SU-DHL-6 (cell line): ENCODE results near the gene GNS.

ENCODE experiments used
- H2AFZ ChIP-seq: fragments of 200-600 bp; sonication (generic); 2 replicates; pipeline ENCODE4 v1.6.1; 2014; ENCODE audit warnings: low read depth, mild to moderate bottlenecking, moderate library complexity, mixed read lengths, antibody characterized with exemption, low read length; ENCODE audit not compliant: severe bottlenecking
- H3F3A ChIP-seq: fragments of 200-600 bp; shearing (Covaris generic); 2 replicates; pipeline ENCODE4 v1.6.0; 2016; ENCODE audit warnings: antibody characterized with exemption, mild to moderate bottlenecking; ENCODE audit not compliant: insufficient read depth
- H3K27ac ChIP-seq: fragments of 200-600 bp; sonication (generic); 2 replicates; pipeline ENCODE4 v1.5.1; 2016; ENCODE audit warnings: low read depth, mild to moderate bottlenecking, low read length, moderate library complexity, mixed read lengths
- H3K27me3 ChIP-seq: fragments of 200-600 bp; sonication (generic), shearing (Covaris generic); 2 replicates; pipeline ENCODE4 v1.6.0; 2014; ENCODE audit warnings: mild to moderate bottlenecking, low read length
- H3K36me3 ChIP-seq: fragments of 200-600 bp; sonication (generic); 2 replicates; pipeline ENCODE4 v1.6.1; 2014; ENCODE audit warnings: mild to moderate bottlenecking, low read length, mixed read lengths
- H3K4me2 ChIP-seq: fragments of 300-600, 200-600 bp; shearing (Covaris generic), sonication (generic); 2 replicates; pipeline ENCODE4 v1.6.0; 2014; ENCODE audit warnings: low read length, low read depth, mild to moderate bottlenecking; ENCODE audit not compliant: poor library complexity, severe bottlenecking
- H3K4me3 ChIP-seq: fragments of 200-600 bp; sonication (generic); 2 replicates; pipeline ENCODE4 v1.5.1; 2014; ENCODE audit warnings: antibody characterized with exemption, low read length, mild to moderate bottlenecking, mixed read lengths; ENCODE audit not compliant: insufficient read depth, poor library complexity, severe bottlenecking
- H3K79me2 ChIP-seq: fragments of 200-600 bp; sonication (generic); 2 replicates; pipeline ENCODE4 v1.6.1; 2014; ENCODE audit warnings: mild to moderate bottlenecking, low read length, moderate library complexity; ENCODE audit not compliant: insufficient read depth
- H3K9ac ChIP-seq: fragments of 200-600 bp; sonication (generic); 2 replicates; pipeline ENCODE4 v1.7.0; 2014; ENCODE audit warnings: mild to moderate bottlenecking, low read length
- H3K9me2 ChIP-seq: fragments of 200-600 bp; sonication (generic); replicated peaks from 2 replicates; pipeline ENCODE4 v1.6.1; 2014; ENCODE audit warnings: low read length; ENCODE audit not compliant: insufficient read depth
- H3K9me3 ChIP-seq: fragments of 200-600 bp; sonication (generic); 2 replicates; pipeline ENCODE4 v1.6.1; 2014; ENCODE audit warnings: low read length, mixed read lengths; ENCODE audit not compliant: insufficient read depth
- H4K20me1 ChIP-seq: fragments of 200-600 bp; sonication (generic); 2 replicates; pipeline ENCODE4 v1.6.1; 2014; ENCODE audit warnings: low read depth, mild to moderate bottlenecking, antibody characterized with exemption, low read length, moderate library complexity, mixed read lengths
- CTCF ChIP-seq: fragments of 200-600 bp; sonication (generic); IDR thresholded peaks from one replicate; pipeline ENCODE4 v1.5.1; 2017; ENCODE audit warnings: antibody characterized with exemption, mild to moderate bottlenecking, low read length, moderate library complexity; ENCODE audit not compliant: insufficient read depth, poor library complexity, severe bottlenecking
- EZH2phosphoT487 ChIP-seq: fragments of 200-600 bp; sonication (generic), shearing (Covaris generic); conservative IDR thresholded peaks from 2 replicates; pipeline ENCODE4 v1.6.1; 2018; ENCODE audit warnings: mild to moderate bottlenecking, antibody characterized with exemption, low read length, moderate library complexity, mixed read lengths

GNS gene

DNA sequence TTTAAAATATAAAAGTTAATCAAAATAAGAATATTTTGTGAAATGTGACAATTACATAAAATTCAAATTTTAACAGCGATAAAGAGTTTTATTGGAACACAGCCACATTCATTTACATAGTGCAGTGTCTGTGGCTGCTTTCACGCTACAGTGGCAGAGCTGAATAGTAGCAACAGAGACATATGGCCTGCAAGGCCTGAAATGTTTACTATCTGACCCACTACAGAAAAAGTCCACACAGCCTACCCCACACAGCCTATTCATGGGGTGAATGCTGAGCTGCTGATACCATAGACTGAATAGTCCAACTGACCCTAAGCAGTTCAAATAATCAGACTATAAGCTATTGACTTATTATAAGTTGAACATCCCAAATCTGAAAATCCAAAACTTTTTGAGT lies 13.2 kb downstream of the GNS start:
- Histone ChIP-seq H3K4me3 (no peak overlapping the region), H3K27ac (no peak overlapping the region), H3K4me2 (no peak overlapping the region), H3K36me3 (peaks cover 11% of the 10 kb centered on the region; the same call in 1 of the 2 replicates), H3K79me2 (no peaks in the 10 kb centered on the region), H4K20me1 (no peaks in the 10 kb centered on the region), H3K9me2 (no peaks in the 10 kb centered on the region), H3K27me3 (no peaks in the 10 kb centered on the region), H3K9ac (no peak overlapping the region), H3F3A (no peaks in the 10 kb centered on the region), H3K9me3 (no peaks in the 10 kb centered on the region), H2AFZ (no peak overlapping the region)
- TF ChIP-seq CTCF (no peak), EZH2phosphoT487 (no peak)

GRCh38 chr12:64745259-64745807 lies 13.9 kb downstream of the GNS start:
- H4K20me1 ChIP-seq, result no peaks in the 10 kb centered on the region
- no peak overlapping the region for H3K4me2 ChIP-seq
- H3K79me2 ChIP-seq, result no peaks in the 10 kb centered on the region
- no peaks in the 10 kb centered on the region for H3K27me3 ChIP-seq
- no peak overlapping the region for H2AFZ ChIP-seq
- H3K9me2 ChIP-seq, result no peaks in the 10 kb centered on the region
- no peak overlapping the region for H3K9ac ChIP-seq
- no peak for TF ChIP-seq CTCF
- no peak for TF ChIP-seq EZH2phosphoT487
- no peaks in the 10 kb centered on the region for H3K9me3 ChIP-seq
- no peaks in the 10 kb centered on the region for H3F3A ChIP-seq
- H3K27ac ChIP-seq, result no peak overlapping the region
- no peak overlapping the region for H3K4me3 ChIP-seq
- H3K36me3 ChIP-seq, result peaks cover 11% of the 10 kb centered on the region; the same call in 1 of the 2 replicates

- Histone ChIP-seq H3K9me3 (no peaks in the 10 kb centered on the region), H3K27me3 (no peaks in the 10 kb centered on the region), H3K36me3 (peaks cover 11% of the 10 kb centered on the region; the same call in 1 of the 2 replicates), H3K9me2 (no peaks in the 10 kb centered on the region), H3K9ac (no peak overlapping the region), H3K4me2 (no peak overlapping the region), H3K79me2 (no peaks in the 10 kb centered on the region), H3F3A (no peaks in the 10 kb centered on the region), H4K20me1 (no peaks in the 10 kb centered on the region), H3K4me3 (no peak overlapping the region), H3K27ac (no peak overlapping the region), H2AFZ (no peak overlapping the region)
- TF ChIP-seq EZH2phosphoT487, result no peak
- no peak for TF ChIP-seq CTCF
These were observed 14.6 kb downstream of the GNS start for GRCh38 chr12:64744422-64745258.
